AG04449 (cell line): ENCODE results near the gene IFNA8.

Experiments used
- CTCF ChIA-PET: fragments of 350-600 bp; formaldehyde crosslinking; extraction: SDS; loops from one replicate; lab custom pipeline; 2021; ENCODE audit warnings: antibody characterized with exemption; lab: Yijun Ruan, JAX
- POLR2A ChIA-PET: fragments of 400-600, 350-600 bp; formaldehyde crosslinking; extraction: SDS; loops from one replicate; lab custom pipeline; 2020; ENCODE audit warnings: antibody characterized with exemption, inconsistent platforms; lab: Yijun Ruan, JAX
- DNase-seq: peaks from one replicate; pipeline ENCODE4 v3.0.0-alpha.2; 2010; ENCODE audit warnings: low read depth, low spot score
- H3K4me3 ChIP-seq: 2 replicates; pipeline ENCODE4 v1.5.1; 2011; ENCODE audit warnings: low read depth, mild to moderate bottlenecking, control low read depth, low read length
- CTCF ChIP-seq: IDR thresholded peaks from one replicate; pipeline ENCODE4 v1.5.1; 2011; ENCODE audit warnings: mild to moderate bottlenecking, moderate library complexity, low read length, control low read depth, inconsistent platforms; ENCODE audit not compliant: insufficient read depth; ENCODE audit errors: missing control alignments

The IFNA8 gene

GRCh38 chr9:21455320-21455719 lies 46.4 kb downstream of the IFNA8 start:
- peak; percentile 66 for TF ChIP-seq CTCF
- no peak for DNase-seq
- ChIA-PET CTCF (interaction anchor here (0.7 to 4.5 kb wide), 19 partner anchors 9 to 353 kb away, joined by 3 to 42 read pairs (median 4); partner anchors contain the start of genes IFNA1 and IFNA8), POLR2A (no interaction called here)
- H3K4me3 ChIP-seq: no peak overlapping the region
